NT2/D1 (cell line): ENCODE measurements around the gene OR5AR1.

ENCODE experiments used
- SUZ12 ChIP-seq: IDR thresholded peaks from 2 replicates; pipeline ENCODE4 v1.6.1; 2011; ENCODE audit not compliant: insufficient read length, insufficient read depth; ENCODE audit errors: extremely low read depth
- YY1 ChIP-seq: IDR thresholded peaks from 2 replicates; pipeline ENCODE4 v1.6.1; 2011; ENCODE audit not compliant: insufficient read length, insufficient read depth
- ZNF274 ChIP-seq: IDR thresholded peaks from 2 replicates; pipeline ENCODE4 v1.6.1; 2011; ENCODE audit warnings: mild to moderate bottlenecking, low read depth, low read length

DNA sequence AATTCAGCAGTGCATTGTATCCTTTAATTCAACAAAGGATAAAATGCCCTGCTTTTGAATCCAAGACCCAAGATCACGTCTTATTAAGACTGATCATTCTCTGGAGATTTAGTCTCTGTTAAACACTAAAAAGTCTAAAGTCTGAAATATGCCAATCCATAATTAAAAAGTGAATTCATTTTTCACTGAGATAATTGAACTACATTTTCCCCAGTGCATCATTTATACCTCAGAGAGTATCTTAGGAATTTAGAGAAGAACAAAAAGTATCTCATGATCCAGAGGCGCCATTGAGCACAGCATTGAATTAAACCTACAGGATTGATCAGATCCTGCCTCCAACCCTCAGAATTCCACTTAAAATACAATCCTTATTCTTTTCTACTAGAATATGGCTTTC is 26.6 kb upstream of the OR5AR1 start:
- TF ChIP-seq YY1 (no peak), ZNF274 (no peak), SUZ12 (no peak)
